GM19395 (cell line): ENCODE results near the gene YPEL2.
"Not testable (repeated sequence)": the region's sequence is repeated elsewhere in the genome, so short reads cannot be mapped to it uniquely, and the experiment has no call there.

Source experiments
- ATAC-seq: cut with Tn5 transposase; IDR thresholded peaks from one replicate; pipeline ENCODE4 v1.9.1; 2021; ENCODE audit warnings: mild to moderate bottlenecking, moderate library complexity; ENCODE audit not compliant: unreplicated experiment

The YPEL2 gene

GRCh38 chr17:59401274-59401673, 69.8 kb downstream of the YPEL2 start:
- no peak for ATAC-seq

- ATAC-seq = no peak
Observed at GRCh38 chr17:59401725-59402124, 70.3 kb downstream of the YPEL2 start.

GRCh38 chr17:59402760-59403159, 71.3 kb downstream of the YPEL2 start:
- ATAC-seq = no peak

GRCh38 chr17:59404471-59404870, 73.0 kb downstream of the YPEL2 start:
- no peak for ATAC-seq

DNA sequence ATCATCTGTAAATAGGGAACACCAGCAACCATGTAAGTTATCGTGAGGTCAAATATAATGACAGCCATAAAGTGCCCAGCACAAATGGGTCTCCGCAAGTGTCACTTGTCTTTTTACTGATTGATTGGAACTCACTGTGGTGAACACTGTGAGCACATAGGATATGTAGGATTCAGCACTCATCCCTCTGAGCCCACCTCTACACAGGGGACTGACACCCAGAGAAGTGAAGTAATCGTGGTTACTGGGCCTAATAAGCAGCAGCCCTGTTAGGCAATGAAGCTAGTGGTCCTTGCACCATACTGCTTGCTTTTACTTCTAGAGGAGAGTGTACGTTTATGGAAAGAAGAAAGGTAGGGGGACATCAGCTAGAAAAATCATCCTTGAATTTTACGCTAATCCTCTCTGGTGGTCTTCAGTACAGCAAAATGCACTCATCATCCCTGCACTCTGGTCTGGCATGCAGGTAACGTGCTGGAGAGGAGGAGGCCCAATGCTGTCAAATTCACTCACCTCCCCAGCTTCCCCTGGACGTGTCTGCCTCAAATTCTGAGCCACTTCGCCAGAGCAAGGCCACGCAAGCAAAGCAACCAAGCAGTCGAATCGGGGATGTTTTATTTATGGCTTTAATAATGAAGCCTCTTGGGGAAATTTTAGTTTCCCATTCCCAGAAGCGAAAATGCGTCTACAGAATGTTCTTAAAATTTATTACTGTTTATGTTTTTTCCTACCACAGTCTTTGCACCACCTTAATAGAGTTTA, 74.7 kb downstream of the YPEL2 start:
- no peak for ATAC-seq

GRCh38 chr17:59406808-59407381, 75.4 kb downstream of the YPEL2 start:
- ATAC-seq = no peak

DNA sequence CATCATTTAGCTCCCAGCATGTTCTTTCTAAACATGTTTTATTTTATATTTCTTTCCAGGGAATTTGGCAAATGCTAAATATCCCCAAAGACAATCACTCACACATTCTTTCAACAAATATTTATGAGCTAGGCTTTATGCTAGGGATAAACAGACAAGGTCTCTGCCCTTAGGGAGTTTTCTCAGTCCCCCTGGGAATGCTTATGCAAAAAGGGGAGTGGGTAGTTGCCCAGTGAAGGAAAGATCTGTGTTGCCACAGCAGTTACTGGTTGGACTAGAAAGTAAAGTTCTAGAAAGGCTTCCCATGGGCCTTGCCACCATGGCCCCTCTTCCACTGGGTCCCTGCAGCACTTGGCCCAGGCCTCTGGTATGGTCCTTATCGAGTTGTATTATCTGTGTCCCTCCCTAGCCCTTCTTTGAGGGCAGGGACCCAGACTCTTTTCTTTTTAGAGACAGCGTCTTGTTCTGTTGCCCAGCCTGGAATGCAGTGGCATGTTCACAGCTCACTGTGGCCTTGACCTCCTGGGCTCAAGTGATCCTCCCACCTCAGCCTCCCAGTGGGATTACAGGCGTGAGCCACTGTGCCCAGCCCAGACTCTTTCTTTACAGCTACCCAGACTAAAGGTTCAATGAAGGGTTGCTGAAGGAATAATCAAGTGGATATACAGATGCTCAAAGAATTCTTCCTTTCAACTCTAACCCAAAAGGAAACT, 78.0 kb downstream of the YPEL2 start:
- no peak for ATAC-seq

DNA sequence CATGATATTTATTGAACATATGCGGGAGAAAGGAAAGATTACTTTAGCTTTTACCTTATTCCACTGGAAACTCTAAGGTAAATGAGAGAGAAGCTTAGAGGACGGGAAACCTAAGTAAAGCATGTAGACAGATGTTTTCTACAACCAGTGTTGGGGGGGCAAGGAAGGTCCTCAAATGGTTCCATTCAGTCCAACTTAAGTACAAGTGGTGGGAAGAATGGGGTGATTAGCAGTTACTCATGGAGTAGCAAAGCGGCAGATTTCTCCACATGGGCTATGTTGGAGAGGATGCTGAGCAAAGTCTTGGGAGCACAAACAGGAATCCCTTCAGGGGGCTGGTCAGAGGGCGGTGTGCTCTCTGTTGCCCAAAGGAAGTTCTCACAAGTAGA, 78.6 kb downstream of the YPEL2 start:
- ATAC-seq = no peak

DNA sequence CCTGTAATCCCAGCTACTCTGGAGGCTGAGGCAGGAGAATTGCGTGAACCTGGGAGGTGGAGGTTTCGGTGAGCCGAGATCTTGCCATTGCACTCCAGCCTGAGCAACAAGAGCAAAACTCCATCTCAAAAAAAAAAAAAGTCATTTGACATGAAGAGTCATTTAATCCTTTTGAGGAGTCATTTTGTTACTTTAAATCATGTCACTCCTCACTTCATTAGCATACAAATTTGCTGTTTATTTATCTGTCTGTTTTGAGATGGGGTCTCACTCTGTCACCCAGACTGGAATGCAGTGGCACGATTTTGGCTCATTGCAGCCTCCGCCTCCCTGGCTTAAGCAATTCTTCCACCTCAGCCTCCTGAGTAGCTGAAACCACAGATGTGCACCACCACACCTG, 81.0 kb downstream of the YPEL2 start:
- ATAC-seq = not testable (repeated sequence)

- ATAC-seq = no peak
Observed at GRCh38 chr17:59413014-59413766, 81.7 kb downstream of the YPEL2 start.

DNA sequence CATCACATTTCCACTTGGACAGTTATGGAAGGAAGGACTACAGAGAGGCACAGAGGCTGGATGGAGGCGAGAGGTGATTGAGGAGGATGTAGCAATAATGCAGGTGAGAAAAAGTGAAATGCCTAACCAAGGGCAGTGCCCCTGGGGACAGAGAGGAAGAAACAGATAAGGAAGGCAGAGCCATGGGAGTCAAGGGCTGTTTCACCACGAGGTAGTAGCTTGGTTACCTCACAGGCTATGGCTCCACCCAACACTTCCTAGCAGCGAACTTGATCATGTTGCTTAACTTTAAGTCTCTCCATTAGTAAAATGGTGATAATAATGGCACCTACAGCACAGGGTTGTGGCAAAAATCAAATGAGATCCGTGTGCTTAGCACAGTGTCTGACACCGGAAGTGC, 83.9 kb downstream of the YPEL2 start:
- ATAC-seq = no peak

DNA sequence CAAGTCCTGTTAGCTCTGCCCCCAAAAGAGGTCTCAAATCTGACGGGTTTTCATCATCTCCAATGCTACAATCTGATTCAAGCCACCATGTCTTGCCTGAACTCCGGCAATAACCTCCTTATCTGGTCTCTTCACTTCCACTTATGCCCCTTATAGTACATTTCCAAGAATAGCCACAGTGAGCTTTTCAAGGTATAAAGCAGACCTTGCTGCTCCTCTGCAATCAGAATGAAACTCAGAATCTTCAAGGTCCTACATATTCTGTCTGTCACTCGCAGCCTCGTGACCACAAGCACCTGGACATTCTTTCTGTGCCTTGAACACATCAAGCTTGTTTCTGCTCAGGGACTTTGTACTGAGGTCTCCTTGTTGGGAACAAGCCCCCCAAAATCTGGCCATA, 84.7 kb downstream of the YPEL2 start:
- no peak for ATAC-seq

GRCh38 chr17:59417452-59417851, 86.0 kb downstream of the YPEL2 start:
- ATAC-seq = no peak

DNA sequence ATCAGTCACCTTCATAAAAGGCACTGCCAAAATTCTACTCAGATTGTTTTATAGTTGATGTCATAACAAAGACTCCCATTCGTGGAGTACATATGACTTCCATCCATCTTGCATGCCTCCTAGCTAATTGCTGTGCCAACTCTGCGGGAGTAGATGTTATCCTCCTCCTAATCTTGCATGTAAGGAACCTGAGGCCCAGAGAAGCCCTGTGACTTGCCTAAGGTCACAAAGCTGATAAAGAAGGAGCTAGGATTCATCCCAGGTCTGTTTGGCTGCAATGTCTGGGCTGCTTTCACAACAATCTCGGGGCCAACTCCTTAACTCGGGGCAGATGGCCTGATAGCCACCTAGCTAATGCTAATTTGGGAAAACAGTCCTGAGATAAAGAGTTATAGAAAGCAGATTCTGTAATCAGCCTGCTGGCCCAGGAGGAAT, 87.3 kb downstream of the YPEL2 start:
- ATAC-seq = no peak

DNA sequence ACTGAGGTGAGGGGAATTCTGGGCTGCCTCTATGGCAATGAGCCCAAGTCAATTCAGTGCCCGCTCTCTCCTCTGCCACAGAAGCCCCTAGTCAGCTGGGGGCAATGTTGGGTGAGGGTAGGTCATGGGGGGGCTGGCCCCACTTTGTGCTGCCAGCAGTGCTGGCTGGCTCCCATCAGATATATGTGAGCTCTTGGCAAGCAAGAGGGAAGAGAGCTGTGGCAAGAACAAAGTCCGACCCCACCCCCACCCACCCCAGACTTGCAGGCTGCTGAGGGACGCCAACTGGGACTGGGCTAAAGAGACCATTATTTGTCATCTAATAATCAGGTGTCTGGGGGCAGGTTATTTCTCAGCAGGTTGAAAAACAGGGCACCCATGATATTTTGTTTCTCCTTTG, 89.4 kb downstream of the YPEL2 start:
- no peak for ATAC-seq

DNA sequence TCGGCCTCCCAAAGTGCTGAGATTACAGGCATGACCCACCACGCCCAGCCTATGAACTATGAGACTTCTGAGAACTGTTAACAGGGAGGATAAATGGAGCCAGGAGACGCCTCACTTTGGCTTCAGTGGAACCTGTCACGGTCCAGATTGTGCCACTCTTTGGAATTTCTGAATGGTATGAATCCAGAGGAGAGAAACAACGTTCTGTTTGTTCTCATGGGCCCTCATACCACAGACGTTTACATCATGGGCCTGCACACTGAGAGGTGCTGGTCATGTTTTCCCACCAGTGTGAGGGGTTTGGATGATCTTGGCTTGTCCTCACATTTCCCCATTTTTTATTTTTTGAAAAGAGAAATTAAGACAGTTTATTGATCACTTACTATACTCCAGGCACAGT, 90.3 kb downstream of the YPEL2 start:
- ATAC-seq = no peak

- ATAC-seq = no peak
Observed at GRCh38 chr17:59423137-59423724, 91.8 kb downstream of the YPEL2 start.

GRCh38 chr17:59423903-59424302, 92.4 kb downstream of the YPEL2 start:
- ATAC-seq = no peak

DNA sequence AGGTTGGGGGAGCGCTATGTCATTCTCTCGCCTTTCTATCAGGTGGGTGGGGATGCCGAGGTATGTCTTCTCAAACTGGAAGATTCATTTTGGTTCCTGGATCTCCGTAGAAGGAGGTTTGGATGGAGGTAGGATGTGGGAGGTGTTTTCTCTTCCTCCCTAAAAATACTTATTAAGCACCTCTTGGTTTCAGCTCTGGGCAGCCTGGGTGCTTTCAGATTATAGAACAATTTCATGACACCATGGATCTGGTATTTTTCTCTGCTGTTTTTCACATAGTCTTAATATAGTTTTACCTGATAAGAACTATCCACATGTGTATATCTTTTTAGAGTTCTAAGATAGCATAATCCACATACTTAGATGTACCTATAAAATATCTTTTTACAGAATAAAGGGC, 92.9 kb downstream of the YPEL2 start:
- no peak for ATAC-seq

DNA sequence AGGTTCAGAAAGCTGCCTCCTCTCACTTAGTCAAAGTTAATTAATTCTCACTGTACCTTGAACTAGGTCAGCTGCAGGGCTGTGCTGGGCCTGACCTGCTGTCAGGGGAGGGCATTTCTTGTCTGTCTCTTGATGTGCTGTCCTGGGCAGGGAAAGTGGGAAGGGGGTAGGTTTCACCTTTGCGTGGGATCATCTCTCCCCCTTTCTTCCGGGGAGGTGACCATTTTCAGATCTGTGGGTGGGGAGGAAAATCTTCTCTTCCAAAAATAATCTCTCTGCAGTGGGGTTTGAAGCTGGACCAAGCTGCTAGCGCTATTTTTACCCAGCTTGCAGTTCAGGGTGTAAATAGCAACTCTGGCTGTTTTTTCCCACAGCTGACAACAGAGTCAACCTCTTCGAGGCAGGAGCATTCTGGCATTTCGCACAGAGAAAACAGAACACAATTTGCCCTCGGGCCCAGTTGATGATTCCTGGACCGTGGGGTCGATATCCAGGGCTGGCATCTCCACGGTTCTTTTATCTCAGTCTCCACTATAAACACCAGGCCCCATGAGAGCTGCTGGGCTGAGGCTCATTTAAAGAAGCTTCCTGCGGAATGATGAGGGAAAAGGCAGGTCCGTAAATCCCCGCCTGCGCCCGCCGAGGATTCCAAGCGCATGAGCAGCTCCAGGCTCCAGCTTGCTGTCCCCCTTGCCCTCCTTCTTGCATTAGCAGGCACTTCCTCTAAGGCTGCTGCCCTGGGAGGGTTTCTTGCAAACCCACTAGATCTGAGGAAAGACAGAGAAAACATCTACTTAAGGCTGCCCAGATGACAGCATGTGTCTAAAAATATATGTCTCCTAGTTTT, 93.9 kb downstream of the YPEL2 start:
- no peak for ATAC-seq
